ENCODE measurements around the gene PRDM16.

The PRDM16 gene

GRCh38 chr1:3207217-3207848 is 138.3 kb downstream of the PRDM16 start:
- Histone ChIP-seq H3K27ac (no peak overlapping the region; the same call in 1 of the 2 replicates), H3K27me3 (ENCODE audit: insufficient read depth, low read depth, severe bottlenecking) (no peaks in the 10 kb centered on the region), H3K4me3 (ENCODE audit: low read depth, low read length) (no peak overlapping the region), H3K36me3 (no peaks in the 10 kb centered on the region), H3K9me3 (ENCODE audit: severe bottlenecking) (no peaks in the 10 kb centered on the region)
- TF ChIP-seq, protein P1, sequence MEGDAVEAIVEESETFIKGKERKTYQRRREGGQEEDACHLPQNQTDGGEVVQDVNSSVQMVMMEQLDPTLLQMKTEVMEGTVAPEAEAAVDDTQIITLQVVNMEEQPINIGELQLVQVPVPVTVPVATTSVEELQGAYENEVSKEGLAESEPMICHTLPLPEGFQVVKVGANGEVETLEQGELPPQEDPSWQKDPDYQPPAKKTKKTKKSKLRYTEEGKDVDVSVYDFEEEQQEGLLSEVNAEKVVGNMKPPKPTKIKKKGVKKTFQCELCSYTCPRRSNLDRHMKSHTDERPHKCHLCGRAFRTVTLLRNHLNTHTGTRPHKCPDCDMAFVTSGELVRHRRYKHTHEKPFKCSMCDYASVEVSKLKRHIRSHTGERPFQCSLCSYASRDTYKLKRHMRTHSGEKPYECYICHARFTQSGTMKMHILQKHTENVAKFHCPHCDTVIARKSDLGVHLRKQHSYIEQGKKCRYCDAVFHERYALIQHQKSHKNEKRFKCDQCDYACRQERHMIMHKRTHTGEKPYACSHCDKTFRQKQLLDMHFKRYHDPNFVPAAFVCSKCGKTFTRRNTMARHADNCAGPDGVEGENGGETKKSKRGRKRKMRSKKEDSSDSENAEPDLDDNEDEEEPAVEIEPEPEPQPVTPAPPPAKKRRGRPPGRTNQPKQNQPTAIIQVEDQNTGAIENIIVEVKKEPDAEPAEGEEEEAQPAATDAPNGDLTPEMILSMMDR (IDR thresholded peaks at IDR 0.05; ENCODE audit: low read depth, low read length): no peak
- no peak for DNase-seq

DNA sequence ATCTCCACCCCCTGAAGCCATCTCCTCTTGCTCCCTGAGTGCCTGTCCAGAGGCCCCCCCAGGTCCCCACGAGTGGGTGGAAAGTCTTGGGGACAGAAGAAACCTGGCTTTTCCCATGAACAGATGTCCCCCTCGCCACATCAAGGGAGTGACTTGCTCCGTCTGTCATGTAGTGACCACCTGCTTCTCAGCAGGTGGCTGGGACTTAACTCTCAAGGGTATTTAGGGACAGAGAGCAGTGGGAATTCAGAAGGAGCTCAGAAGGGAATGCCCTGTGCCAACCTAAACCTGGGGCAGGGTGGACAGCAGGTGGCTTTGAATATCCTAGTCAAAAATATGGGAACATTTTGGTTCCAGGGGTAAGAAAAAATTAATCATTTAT is 139.8 kb downstream of the PRDM16 start:
- H3K27me3 ChIP-seq (ENCODE audit: insufficient read depth, low read depth, severe bottlenecking): no peaks in the 10 kb centered on the region
- peak; percentile 87 for DNase-seq
- TF ChIP-seq, protein P1 (IDR thresholded peaks at IDR 0.05; ENCODE audit: low read depth, low read length): no peak
- no peaks in the 10 kb centered on the region for H3K9me3 ChIP-seq (ENCODE audit: severe bottlenecking)
- no peaks in the 10 kb centered on the region for H3K36me3 ChIP-seq
- no peak overlapping the region for H3K4me3 ChIP-seq (ENCODE audit: low read depth, low read length)
- peak overlapping the region; percentile 86 for H3K27ac ChIP-seq

GRCh38 chr1:3209201-3209600 is 140.2 kb downstream of the PRDM16 start:
- H3K36me3 ChIP-seq: no peaks in the 10 kb centered on the region
- peak overlapping the region; percentile 86 for H3K27ac ChIP-seq
- DNase-seq: no peak
- no peaks in the 10 kb centered on the region for H3K27me3 ChIP-seq (ENCODE audit: insufficient read depth, low read depth, severe bottlenecking)
- TF ChIP-seq, protein P1 (IDR thresholded peaks at IDR 0.05; ENCODE audit: low read depth, low read length): no peak
- H3K4me3 ChIP-seq (ENCODE audit: low read depth, low read length): no peak overlapping the region
- no peaks in the 10 kb centered on the region for H3K9me3 ChIP-seq (ENCODE audit: severe bottlenecking)

GRCh38 chr1:3211582-3212375 is 142.8 kb downstream of the PRDM16 start:
- DNase-seq: no peak
- H3K9me3 ChIP-seq (ENCODE audit: severe bottlenecking): no peaks in the 10 kb centered on the region
- TF ChIP-seq, protein P1 (IDR thresholded peaks at IDR 0.05; ENCODE audit: low read depth, low read length): no peak

GRCh38 chr1:3212453-3213355 is 143.7 kb downstream of the PRDM16 start:
- Histone ChIP-seq H3K4me3 (ENCODE audit: low read depth, low read length) (no peak overlapping the region), H3K36me3 (no peaks in the 10 kb centered on the region), H3K27ac (no peak overlapping the region), H3K27me3 (ENCODE audit: insufficient read depth, low read depth, severe bottlenecking) (no peaks in the 10 kb centered on the region), H3K9me3 (ENCODE audit: severe bottlenecking) (no peaks in the 10 kb centered on the region)
- TF ChIP-seq, protein P1 (IDR thresholded peaks at IDR 0.05; ENCODE audit: low read depth, low read length): no peak
- DNase-seq: no peak

More at GRCh38 chr1:3211582-3212375, 142.8 kb downstream of the PRDM16 start:
- H3K4me3 ChIP-seq (ENCODE audit: low read depth, low read length): no peak overlapping the region
- H3K27ac ChIP-seq: no peak overlapping the region
- H3K27me3 ChIP-seq (ENCODE audit: insufficient read depth, low read depth, severe bottlenecking): no peaks in the 10 kb centered on the region
- H3K36me3 ChIP-seq: no peaks in the 10 kb centered on the region

Measured in WERI-Rb-1 (cell line).